HCT116 (cell line): Measurements from ENCODE around the gene CRMP1. TPM values are rescaled to one million over a fixed set of nuclear protein-coding genes. Genes with fewer than 3 reads are reported as not detected.

ENCODE experiments used
- ATAC-seq: fragments of 200-7000 bp; cut with Tn5 transposase; 2 replicates; pipeline ENCODE4 v1.9.1; 2020; ENCODE audit warnings: mild to moderate bottlenecking, moderate library complexity
- BruUV-seq: library from RNA; stranded (reverse); fragments of 400-500 nt; replicated peaks from 2 replicates; lab custom pipeline; 2021; lab: Mats Ljungman, UMichigan
- CTCF ChIA-PET: fragments of 300-600 bp; sonication (Branson Sonifier 250); formaldehyde crosslinking; loops from one replicate; lab custom pipeline; 2021; ENCODE audit warnings: antibody characterized with exemption; lab: Charles Lee
- POLR2A ChIA-PET: fragments of 300-600, 350-600 bp; sonication (Branson Sonifier 250); formaldehyde crosslinking; loops from one replicate; lab custom pipeline; 2021; ENCODE audit warnings: antibody characterized with exemption; lab: Charles Lee
- RAD21 ChIA-PET, 2 experiments: fragments of 300-600 bp; sonication (Branson Sonifier 250); formaldehyde crosslinking; loops; one replicate each; lab custom pipeline; 2023; ENCODE audit warnings: low total read pairs in 2 of 2; ENCODE audit not compliant: uncharacterized antibody in 2 of 2, unreplicated experiment in 2 of 2, low non-redundant PET in 1 of 2; lab: Charles Lee
- DNase-seq: peaks from one replicate; pipeline ENCODE4 v3.0.0-alpha.2; 2010; ENCODE audit warnings: low read depth, low spot score
- H2AFZ ChIP-seq: fragments of 200-600 bp; shearing (Covaris generic), sonication (generic); 2 replicates; pipeline ENCODE4 v1.6.1; 2017; ENCODE audit warnings: low read depth, mixed run types, mixed read lengths, antibody characterized with exemption, low read length; ENCODE audit not compliant: poor library complexity, severe bottlenecking
- H3K27ac ChIP-seq: 2 replicates; pipeline ENCODE4 v1.5.1; 2012; ENCODE audit warnings: low read depth, low read length
- H3K27me3 ChIP-seq: fragments of 200-600 bp; sonication (generic); 2 replicates; pipeline ENCODE4 v1.6.1; 2016; ENCODE audit warnings: mixed run types, low read length, mixed read lengths; ENCODE audit not compliant: insufficient read depth
- H3K36me3 ChIP-seq, 2 experiments: fragments of 200-500 bp in 1 of 2; fragments of 200-600 bp in 1 of 2; sonication (Bioruptor generic) in 1 of 2; sonication (generic) in 1 of 2; 2 replicates each; pipeline versions ENCODE4 v1.5.1 to v1.6.1; 2014 to 2016; ENCODE audit warnings: low read length in 2 of 2, inconsistent platforms in 1 of 2, mixed read lengths in 1 of 2, mixed run types in 1 of 2; ENCODE audit not compliant: insufficient read depth in 2 of 2, control insufficient read depth in 1 of 2
- H3K4me1 ChIP-seq, 2 experiments: fragments of 200-600 bp in 1 of 2; sonication (generic) in 1 of 2; 2 replicates each; pipeline versions ENCODE4 v1.5.1 to v1.6.1; 2012 to 2017; ENCODE audit warnings: low read length in 2 of 2, inconsistent platforms in 1 of 2, mild to moderate bottlenecking in 1 of 2, mixed read lengths in 1 of 2, mixed run types in 1 of 2, moderate library complexity in 1 of 2; ENCODE audit not compliant: insufficient read depth in 2 of 2, control insufficient read depth in 1 of 2
- H3K4me2 ChIP-seq: fragments of 200-600 bp; sonication (generic); 2 replicates; pipeline ENCODE4 v1.6.1; 2017; ENCODE audit warnings: mixed run types, low read length, mixed read lengths
- H3K4me3 ChIP-seq, 2 experiments: fragments of 200-600 bp in 1 of 2; sonication (generic) in 1 of 2; replicated peaks in 1 of 2; 2 replicates each; pipeline ENCODE4 v1.5.1; 2011 to 2016; ENCODE audit warnings: low read length in 2 of 2, control low read depth in 1 of 2, low read depth in 1 of 2, mild to moderate bottlenecking in 1 of 2, mixed read lengths in 1 of 2, mixed run types in 1 of 2
- H3K79me2 ChIP-seq: fragments of 200-600 bp; sonication (generic); 2 replicates; pipeline ENCODE4 v1.6.1; 2017; ENCODE audit warnings: mild to moderate bottlenecking, mixed run types, low read length, moderate library complexity, mixed read lengths; ENCODE audit not compliant: insufficient read depth
- H3K9ac ChIP-seq: fragments of 200-600 bp; sonication (generic); 2 replicates; pipeline ENCODE4 v1.6.1; 2016; ENCODE audit warnings: low read length, mixed read lengths
- H3K9me2 ChIP-seq: fragments of 200-600 bp; sonication (generic), shearing (Covaris generic); 2 replicates; pipeline ENCODE4 v1.6.1; 2017; ENCODE audit warnings: mixed run types, mild to moderate bottlenecking, moderate library complexity; ENCODE audit not compliant: insufficient read depth
- H3K9me3 ChIP-seq, 2 experiments: fragments of 200-500 bp in 1 of 2; fragments of 200-600 bp in 1 of 2; sonication (Bioruptor generic) in 1 of 2; sonication (generic) in 1 of 2; 2 replicates each; pipeline ENCODE4 v1.6.1; 2014 to 2017; ENCODE audit warnings: low read length in 2 of 2, mixed read lengths in 2 of 2, inconsistent platforms in 1 of 2, low read depth in 1 of 2, mild to moderate bottlenecking in 1 of 2, mixed run types in 1 of 2, moderate library complexity in 1 of 2; ENCODE audit not compliant: control insufficient read depth in 1 of 2, insufficient read depth in 1 of 2
- H4K20me1 ChIP-seq: fragments of 200-600 bp; sonication (generic), shearing (Covaris generic); 2 replicates; pipeline ENCODE4 v1.6.1; 2017; ENCODE audit warnings: mixed run types, mild to moderate bottlenecking, moderate library complexity; ENCODE audit not compliant: insufficient read depth
- ATF3 ChIP-seq: IDR thresholded peaks from 2 replicates; pipeline ENCODE4 v1.6.1; 2012
- CTCF ChIP-seq, 3 experiments: fragments of 200-600 bp in 1 of 3; sonication (generic) in 1 of 3; IDR thresholded peaks in 2 of 3; conservative IDR thresholded peaks in 1 of 3; 2 replicates each; pipeline ENCODE4 v1.5.1; 2012 to 2017; ENCODE audit warnings: low read depth in 2 of 3, low read length in 2 of 3, antibody characterized with exemption in 1 of 3, borderline replicate concordance in 1 of 3, control low read depth in 1 of 3, mild to moderate bottlenecking in 1 of 3, mixed read lengths in 1 of 3, mixed run types in 1 of 3, moderate library complexity in 1 of 3; ENCODE audit not compliant: insufficient read depth in 1 of 3
- EGR1 ChIP-seq: IDR thresholded peaks from 2 replicates; pipeline ENCODE4 v1.6.1; 2012; ENCODE audit warnings: low read depth
- EZH2phosphoT487 ChIP-seq: fragments of 200-600 bp; IDR thresholded peaks from 2 replicates; pipeline ENCODE4 v1.6.1; 2018; ENCODE audit warnings: antibody characterized with exemption, borderline replicate concordance
- FOSL1 ChIP-seq: IDR thresholded peaks from 2 replicates; pipeline ENCODE4 v1.6.1; 2012; ENCODE audit warnings: low read depth
- MAX ChIP-seq: IDR thresholded peaks from 2 replicates; pipeline ENCODE4 v1.6.1; 2012
- POLR2A ChIP-seq: IDR thresholded peaks from 2 replicates; pipeline ENCODE4 v1.7.0; 2011; ENCODE audit warnings: borderline replicate concordance; ENCODE audit not compliant: insufficient read depth, insufficient read length; ENCODE audit errors: extremely low read depth
- RAD21 ChIP-seq: IDR thresholded peaks from 2 replicates; pipeline ENCODE4 v1.6.1; 2012; ENCODE audit warnings: low read depth, mild to moderate bottlenecking
- SRF ChIP-seq: IDR thresholded peaks from 2 replicates; pipeline ENCODE4 v1.6.1; 2012; ENCODE audit warnings: low read depth
- TCF7L2 ChIP-seq: IDR thresholded peaks from 2 replicates; pipeline ENCODE4 v1.7.0; 2011; ENCODE audit warnings: borderline replicate concordance, inconsistent platforms; ENCODE audit not compliant: insufficient read depth, insufficient read length; ENCODE audit errors: extremely low read depth
- ZBTB33 ChIP-seq: IDR thresholded peaks from 2 replicates; pipeline ENCODE4 v1.6.1; 2011; ENCODE audit warnings: mild to moderate bottlenecking, low read length, moderate library complexity; ENCODE audit not compliant: insufficient replicate concordance; ENCODE audit errors: extremely low read depth
- ZFX ChIP-seq: fragments of 450-650 bp; IDR thresholded peaks from 2 replicates; pipeline ENCODE4 v1.6.1; 2017
- ZNF274 ChIP-seq: fragments of 200-500 bp; sonication (Bioruptor generic); IDR thresholded peaks from 2 replicates; pipeline ENCODE4 v1.6.1; 2014; ENCODE audit warnings: mild to moderate bottlenecking, low read depth, low read length, inconsistent platforms
- intact Hi-C: fragments of 100-400 bp; cut with micrococcal nuclease; formaldehyde crosslinking; loops from 2 replicates; pipeline ENCODE4 v1.10.0; 2022
- total RNA-seq: library from RNA; stranded (reverse); gene quantifications from one replicate; pipeline ENCODE4 v1.2.1, GENCODE V29; 2021; ENCODE audit not compliant: unreplicated experiment

Gene CRMP1
- total RNA-seq, 1 experiment from 2014 or later, result not detected

- Histone ChIP-seq H3K79me2 (no peaks in the 10 kb centered on the region), H3K9ac (no peak overlapping the region), H3K4me3 (no peak overlapping the region), H2AFZ (no peak overlapping the region), H4K20me1 (no peaks in the 10 kb centered on the region), H3K36me3 (no peaks in the 10 kb centered on the region), H3K27ac (no peak overlapping the region), H3K9me3 (no peaks in the 10 kb centered on the region), H3K4me1 (no peaks in the 10 kb centered on the region), H3K27me3 (peaks cover 34% of the 10 kb centered on the region), H3K9me2 (no peaks in the 10 kb centered on the region), H3K4me2 (no peak overlapping the region)
- CTCF ChIA-PET, result no interaction called here
- TF ChIP-seq ATF3 (no peak), CTCF (IDR thresholded peaks at IDR 0.05 in 2 of 3, conservative IDR thresholded peaks at IDR 0.05 in 1 of 3; ENCODE audit: borderline replicate concordance in 1 of 3, insufficient read depth in 1 of 3, low read depth in 2 of 3, low read length in 2 of 3) (no peak), ZNF274 (no peak), ZBTB33 (no peak), MAX (no peak), EZH2phosphoT487 (no peak), RAD21 (no peak), EGR1 (no peak), TCF7L2 (no peak), SRF (no peak), FOSL1 (no peak), POLR2A (no peak), ZFX (no peak)
- intact Hi-C loops, result no loop called here
- ATAC-seq, result no peak
- RAD21 ChIA-PET, result no interaction called here
- no TSS peak for BruUV-seq
- POLR2A ChIA-PET, result no interaction called here
- no peak for DNase-seq
Measured at GRCh38 chr4:5918331-5918985, 25.6 kb upstream of the CRMP1 start.
